Measurements from ENCODE around the gene ARHGAP15. TPM values are rescaled to one million over a fixed set of nuclear protein-coding genes. Genes with fewer than 3 reads are reported as not detected.

Gene ARHGAP15
- total and polyA plus RNA-seq, 10 donors = 55.8 to 219 (median 130) TPM

GRCh38 chr2:143481733-143482132 is 352.5 kb downstream of the ARHGAP15 start:
- no peaks in the 10 kb centered on the region for H3K9me3 ChIP-seq
- H3K27ac ChIP-seq = peak overlapping the region in 6 of 8 donors; percentile 35 to 71 (median 66)
- intact Hi-C loops (cut with DNase I; ENCODE audit: low total_unique reads) = no loop called here
- no peaks in the 10 kb centered on the region for H3K27me3 ChIP-seq (replicated peaks in 1 of 7)
- peaks cover 0 to 2% (median 0%) of the 10 kb centered on the region in 6 donors for H3K36me3 ChIP-seq
- no peak for TF ChIP-seq POLR2AphosphoS5 (IDR thresholded peaks at IDR 0.05)
- no peak for TF ChIP-seq POLR2A (IDR thresholded peaks at IDR 0.05)
- no peak for TF ChIP-seq CTCF (IDR thresholded peaks at IDR 0.05 in 8 of 11, conservative IDR thresholded peaks at IDR 0.05 in 3 of 11)
- H3K4me3 ChIP-seq = no peak overlapping the region
- no peak for DNase-seq
- peaks cover 0 to 20% (median 5%) of the 10 kb centered on the region in 6 donors for H3K4me1 ChIP-seq

GRCh38 chr2:143482316-143482715 is 353.1 kb downstream of the ARHGAP15 start:
- no peak for TF ChIP-seq POLR2A (IDR thresholded peaks at IDR 0.05)
- TF ChIP-seq POLR2AphosphoS5 (IDR thresholded peaks at IDR 0.05) = no peak
- TF ChIP-seq CTCF (IDR thresholded peaks at IDR 0.05 in 8 of 11, conservative IDR thresholded peaks at IDR 0.05 in 3 of 11) = no peak
- peaks cover 0 to 8% (median 0%) of the 10 kb centered on the region in 6 donors for H3K36me3 ChIP-seq
- intact Hi-C loops (cut with DNase I; ENCODE audit: low total_unique reads) = no loop called here
- H3K27me3 ChIP-seq (replicated peaks in 1 of 7) = no peaks in the 10 kb centered on the region
- H3K27ac ChIP-seq = peak overlapping the region in 6 of 8 donors; percentile 35 to 71 (median 66)
- DNase-seq = no peak
- H3K9me3 ChIP-seq = no peaks in the 10 kb centered on the region
- H3K4me1 ChIP-seq = peaks cover 0 to 20% (median 3%) of the 10 kb centered on the region in 6 donors
- H3K4me3 ChIP-seq = no peak overlapping the region
- WGBS, 5 donors = 73 to 88% (median 79%) methylated on average over 3 of the region's 3 CpGs

GRCh38 chr2:143482771-143483170 is 353.6 kb downstream of the ARHGAP15 start:
- intact Hi-C loops (cut with DNase I; ENCODE audit: low total_unique reads) = no loop called here
- WGBS, 5 donors = 40 to 62% (median 46%) methylated on average over 4 of the region's 4 CpGs
- no peak for TF ChIP-seq POLR2AphosphoS5 (IDR thresholded peaks at IDR 0.05)
- TF ChIP-seq POLR2A (IDR thresholded peaks at IDR 0.05) = no peak
- TF ChIP-seq CTCF (IDR thresholded peaks at IDR 0.05 in 8 of 11, conservative IDR thresholded peaks at IDR 0.05 in 3 of 11) = no peak
- H3K4me1 ChIP-seq = peaks cover 0 to 18% (median 1%) of the 10 kb centered on the region in 6 donors
- no peak overlapping the region for H3K4me3 ChIP-seq
- H3K27ac ChIP-seq = peak overlapping the region in 6 of 8 donors; percentile 11 to 71 (median 66)
- H3K9me3 ChIP-seq = no peaks in the 10 kb centered on the region
- H3K27me3 ChIP-seq (replicated peaks in 1 of 7) = no peaks in the 10 kb centered on the region
- no peak for DNase-seq
- H3K36me3 ChIP-seq = peaks cover 0 to 12% (median under 1%) of the 10 kb centered on the region in 6 donors

- TF ChIP-seq POLR2AphosphoS5 (IDR thresholded peaks at IDR 0.05) (no peak), CTCF (IDR thresholded peaks at IDR 0.05 in 8 of 11, conservative IDR thresholded peaks at IDR 0.05 in 3 of 11) (no peak), POLR2A (IDR thresholded peaks at IDR 0.05) (no peak)
Measured at GRCh38 chr2:143486976-143487375, 357.8 kb downstream of the ARHGAP15 start.

More at GRCh38 chr2:143486976-143487375, 357.8 kb downstream of the ARHGAP15 start:
- Histone ChIP-seq H3K36me3 (peaks cover 0 to 52% (median 12%) of the 10 kb centered on the region in 6 donors), H3K4me1 (peaks cover 0 to 14% (median 0%) of the 10 kb centered on the region in 6 donors), H3K27ac (no peak overlapping the region), H3K9me3 (no peaks in the 10 kb centered on the region), H3K27me3 (replicated peaks in 1 of 7) (no peaks in the 10 kb centered on the region), H3K4me3 (no peak overlapping the region)
- DNase-seq = no peak
- intact Hi-C loops (cut with DNase I; ENCODE audit: low total_unique reads) = no loop called here
- WGBS, 5 donors = 36 to 47% (median 42%) methylated on average over 1 of the region's 1 CpG

Data from spleen (tissue), 11 donors.